AG09309 (cell line): ENCODE measurements around the gene OAS2.

ENCODE experiments used
- DNase-seq: peaks from one replicate; pipeline ENCODE4 v3.0.0-alpha.2; 2010; ENCODE audit warnings: low read depth
- H3K4me3 ChIP-seq: 2 replicates; pipeline ENCODE4 v1.5.1; 2011; ENCODE audit warnings: mild to moderate bottlenecking, low read depth, low read length, moderate library complexity; ENCODE audit not compliant: control insufficient read depth
- CTCF ChIP-seq: IDR thresholded peaks from 2 replicates; pipeline ENCODE4 v1.5.1; 2011; ENCODE audit warnings: mild to moderate bottlenecking, low read depth, low read length, inconsistent platforms; ENCODE audit not compliant: insufficient read depth, control insufficient read depth; ENCODE audit errors: missing control alignments

The OAS2 gene

GRCh38 chr12:113000433-113000832 lies 22.1 kb downstream of the OAS2 start:
- TF ChIP-seq CTCF, result no peak
- no peak for DNase-seq
- no peak overlapping the region for H3K4me3 ChIP-seq

GRCh38 chr12:113002155-113002554 lies 23.8 kb downstream of the OAS2 start:
- TF ChIP-seq CTCF, result no peak
- no peak overlapping the region for H3K4me3 ChIP-seq
- no peak for DNase-seq

GRCh38 chr12:113002676-113003075 lies 24.4 kb downstream of the OAS2 start:
- no peak for TF ChIP-seq CTCF
- DNase-seq, result no peak
- no peak overlapping the region for H3K4me3 ChIP-seq

GRCh38 chr12:113003636-113004035 lies 25.3 kb downstream of the OAS2 start:
- TF ChIP-seq CTCF, result no peak
- no peak overlapping the region for H3K4me3 ChIP-seq
- no peak for DNase-seq

GRCh38 chr12:113005762-113006161 lies 27.4 kb downstream of the OAS2 start:
- no peak for DNase-seq
- no peak overlapping the region for H3K4me3 ChIP-seq
- TF ChIP-seq CTCF, result peak; percentile 18

- TF ChIP-seq CTCF, result no peak
- H3K4me3 ChIP-seq, result no peak overlapping the region
- DNase-seq, result no peak
Measured at GRCh38 chr12:113006206-113006605, 27.9 kb downstream of the OAS2 start.

- TF ChIP-seq CTCF, result no peak
- DNase-seq, result no peak
- H3K4me3 ChIP-seq, result no peak overlapping the region
Measured at GRCh38 chr12:113006641-113007040, 28.3 kb downstream of the OAS2 start.
